C1 segment of cervical spinal cord (tissue), 14 donors: ENCODE measurements around the gene PCIF1.
"Not testable (repeated sequence)": the region's sequence is repeated elsewhere in the genome, so short reads cannot be mapped to it uniquely, and the experiment has no call there.

Experiments used
- DNase-seq, 14 donors: peaks; one replicate each; lab custom pipeline; 2025; lab: John Stamatoyannopoulos, UW

Gene PCIF1

DNA sequence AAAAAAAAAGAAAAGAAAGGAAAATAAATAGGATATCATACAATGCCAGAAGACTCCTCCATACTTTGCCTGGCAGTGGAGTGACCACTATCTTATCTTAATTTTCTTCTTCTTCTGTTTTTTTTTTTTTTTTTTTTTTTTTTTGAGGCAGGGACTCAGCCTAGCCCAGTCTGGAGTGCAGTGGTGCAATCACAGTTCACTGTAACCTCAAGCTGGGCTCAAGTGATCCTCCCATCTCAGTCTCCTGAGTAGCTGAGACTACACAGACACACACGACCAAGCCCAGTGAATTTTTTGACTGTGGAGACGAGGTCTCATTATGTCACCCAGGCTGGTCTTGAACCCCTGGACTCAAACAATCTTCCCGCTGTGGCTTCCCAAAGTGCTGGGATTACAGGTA, 57.1 kb downstream of the PCIF1 start:
- no peak for DNase-seq

DNA sequence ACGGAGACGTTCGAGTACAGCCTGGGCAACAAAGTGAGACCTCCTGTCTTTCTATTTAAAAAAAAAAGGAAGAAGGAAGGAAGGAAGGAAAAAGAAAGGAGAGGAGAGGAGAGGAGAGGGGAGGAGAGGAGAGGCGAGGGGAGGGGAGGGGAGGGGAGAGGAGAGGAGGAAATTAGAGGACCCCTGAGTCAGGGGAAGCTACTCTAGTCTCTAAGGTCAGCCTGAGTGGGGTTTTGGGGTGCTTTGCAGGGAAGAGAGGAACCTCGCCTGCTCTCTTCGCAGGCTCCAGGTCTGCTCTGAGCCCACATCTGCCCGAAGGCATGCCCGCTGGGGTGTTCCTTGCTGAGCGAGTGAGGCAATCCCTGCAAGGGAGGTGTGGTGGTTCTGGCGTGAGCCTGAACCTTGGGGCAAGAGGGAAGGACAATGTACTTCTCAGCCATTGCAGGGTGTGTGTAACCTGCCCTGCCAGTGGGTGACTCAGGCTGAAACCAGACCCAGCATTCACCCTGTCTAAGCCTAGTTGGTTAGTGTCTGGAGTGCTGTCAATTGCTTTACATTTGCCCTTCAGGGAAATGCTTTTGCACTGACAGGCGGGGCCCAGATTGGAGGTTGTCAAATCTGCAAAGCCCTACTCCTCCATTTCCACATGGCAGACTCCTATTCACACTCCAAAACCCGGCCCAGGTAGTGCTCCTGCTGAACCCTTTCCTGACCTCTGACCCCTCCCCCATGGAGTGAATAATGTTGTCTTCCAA, 58.9 kb downstream of the PCIF1 start:
- DNase-seq, result no peak

DNA sequence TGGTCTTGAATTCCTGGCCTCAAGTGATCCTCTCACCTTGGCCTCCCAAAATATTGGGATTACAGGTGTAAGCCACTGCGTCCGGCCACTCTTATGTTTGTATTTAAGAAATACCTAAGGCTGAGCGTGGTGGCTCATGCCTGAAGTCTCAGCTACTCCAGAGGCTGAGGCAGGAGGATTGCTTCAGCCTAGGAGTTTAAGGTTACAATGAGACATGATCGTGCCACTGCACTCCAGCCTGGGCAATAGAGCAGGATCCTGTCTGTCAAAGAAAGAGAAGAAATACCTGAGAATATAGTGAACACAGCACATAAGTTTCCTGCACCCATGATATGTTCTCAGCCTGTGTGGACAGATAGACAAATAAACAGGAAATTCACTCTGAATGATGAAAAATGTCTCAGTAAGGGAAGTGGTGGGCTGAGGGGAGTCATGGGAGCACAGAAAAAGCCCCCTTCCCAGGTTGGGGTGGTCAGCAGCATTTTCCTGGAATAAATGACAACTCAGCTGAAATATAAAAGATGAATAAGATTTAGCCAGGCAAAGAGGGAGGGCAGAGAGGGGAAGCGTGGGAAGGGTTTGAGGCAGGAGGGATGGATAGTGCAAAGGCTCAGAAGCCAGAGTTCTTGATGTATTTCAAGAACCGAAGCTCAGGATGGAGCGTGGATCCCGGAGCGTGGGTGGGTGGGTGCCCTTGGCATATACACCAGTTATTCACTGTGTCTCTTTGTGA, 60.4 kb downstream of the PCIF1 start:
- DNase-seq, result no peak

DNA sequence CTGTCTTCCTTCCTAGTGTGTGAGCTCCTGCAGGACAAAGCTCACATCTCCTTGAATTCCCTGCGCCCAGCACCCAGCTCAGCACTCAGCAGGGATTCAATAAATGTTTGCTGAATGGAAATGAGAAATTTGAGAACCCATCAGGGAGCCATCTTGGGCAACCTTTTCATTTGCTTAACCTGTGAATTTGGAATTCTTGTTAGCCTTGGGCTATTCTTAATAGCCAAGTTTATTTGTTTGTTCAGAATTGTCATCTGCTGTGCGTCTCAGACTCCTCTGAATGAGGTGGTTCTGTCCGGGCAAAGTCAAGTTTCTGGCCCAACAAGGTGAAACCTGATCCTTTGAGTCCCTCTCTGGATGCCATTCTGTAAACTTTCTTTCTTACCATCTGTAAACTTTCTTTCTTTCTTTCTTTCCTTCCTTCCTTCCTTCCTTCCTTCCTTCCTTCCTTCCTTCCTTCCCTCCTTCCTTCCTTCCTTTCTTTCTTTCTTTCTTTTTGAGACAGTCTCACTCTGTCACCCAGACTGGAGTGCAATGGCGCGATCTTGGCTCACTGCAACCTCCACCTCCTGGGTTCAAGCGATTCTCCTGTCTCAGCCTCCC, 61.1 kb downstream of the PCIF1 start:
- DNase-seq, result not testable (repeated sequence)

DNA sequence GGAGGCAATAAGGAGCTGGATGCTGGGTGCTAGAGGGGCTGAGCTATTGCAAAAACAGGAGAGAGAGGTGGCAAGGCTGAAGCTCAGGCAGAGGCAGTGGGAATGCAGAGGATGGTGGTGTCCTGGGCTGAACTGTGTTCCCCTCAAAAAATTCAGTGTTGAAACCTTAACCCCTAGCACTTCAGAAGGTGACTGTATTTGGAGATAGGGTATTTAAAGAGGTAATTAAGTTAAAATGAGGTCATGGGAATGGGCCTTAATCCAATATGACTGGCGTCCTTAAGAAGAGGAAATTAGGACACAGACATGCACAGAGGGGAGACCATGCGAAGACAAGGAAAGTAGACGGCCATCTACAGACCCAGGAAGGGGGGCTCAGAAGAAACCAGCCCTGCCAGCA, 62.7 kb downstream of the PCIF1 start:
- no peak for DNase-seq
